Uterus (tissue), 2 donors: ENCODE data around the gene ELOB.

Experiments
- CTCF ChIP-seq, 4 experiments: fragments of 200-600 bp in 2 of 4; fragments of 450-650 bp in 2 of 4; sonication (generic) in 2 of 4; IDR thresholded peaks; one replicate each; pipeline ENCODE4 v1.5.1; 2016 to 2019; ENCODE audit warnings: antibody characterized with exemption in 4 of 4, mild to moderate bottlenecking in 2 of 4, moderate library complexity in 1 of 4
- POLR2A ChIP-seq, 2 donors: fragments of 450-650 bp; IDR thresholded peaks; one replicate each; pipeline ENCODE4 v1.6.1; 2016; ENCODE audit warnings: antibody characterized with exemption in 2 of 2, mild to moderate bottlenecking in 1 of 2, moderate library complexity in 1 of 2

GRCh38 chr16:2777903-2778629, 986 bp upstream of the ELOB start:
- no peak for TF ChIP-seq POLR2A (IDR thresholded peaks at IDR 0.05)
- no peak for TF ChIP-seq CTCF (IDR thresholded peaks at IDR 0.05)
